SK-N-SH (cell line): Measurements from ENCODE around the gene CDH13. TPM values are rescaled to one million over a fixed set of nuclear protein-coding genes. Genes with fewer than 3 reads are reported as not detected.

Experiments used
- CTCF ChIA-PET: fragments of 300-600, 350-600 bp; formaldehyde crosslinking; extraction: SDS; loops from one replicate; lab custom pipeline; 2021; lab: Yijun Ruan, JAX
- POLR2A ChIA-PET: fragments of 350-600 bp; sonication (Branson Sonifier 250); formaldehyde crosslinking; extraction: SDS; loops from one replicate; lab custom pipeline; 2020; ENCODE audit warnings: antibody characterized with exemption, inconsistent platforms; lab: Yijun Ruan, JAX
- DNase-seq: peaks from one replicate; pipeline ENCODE4 v3.0.0; 2012
- H2AFZ ChIP-seq: fragments of 200-600 bp; sonication (generic); 2 replicates; pipeline ENCODE4 v1.8.1; 2016; ENCODE audit warnings: antibody characterized with exemption, mild to moderate bottlenecking, low read depth
- H3F3A ChIP-seq: fragments of 200-600 bp; sonication (generic); replicated peaks from 2 replicates; pipeline ENCODE3; 2016; ENCODE audit warnings: antibody characterized with exemption, mild to moderate bottlenecking; ENCODE audit not compliant: insufficient read depth
- H3K27ac ChIP-seq, 2 experiments: fragments of 200-500 bp in 1 of 2; fragments of 200-600 bp in 1 of 2; sonication (Bioruptor generic) in 1 of 2; sonication (generic), shearing (Covaris generic) in 1 of 2; 2 replicates each; pipeline versions ENCODE4 v1.5.1 to v1.6.1; 2014 to 2016; ENCODE audit warnings: low read depth in 2 of 2, inconsistent platforms in 1 of 2, low read length in 1 of 2, mild to moderate bottlenecking in 1 of 2, mixed read lengths in 1 of 2
- H3K27me3 ChIP-seq: fragments of 200-600 bp; sonication (generic), shearing (Covaris generic); 2 replicates; pipeline ENCODE4 v1.6.1; 2016; ENCODE audit warnings: mixed run types; ENCODE audit not compliant: insufficient read depth
- H3K36me3 ChIP-seq, 2 experiments: fragments of 200-500 bp in 1 of 2; fragments of 200-600 bp in 1 of 2; sonication (Bioruptor generic) in 1 of 2; sonication (generic) in 1 of 2; replicated peaks in 1 of 2; 2 replicates each; pipeline versions ENCODE3 to v1.5.1; 2014 to 2016; ENCODE audit warnings: low read length in 1 of 2, mild to moderate bottlenecking in 1 of 2; ENCODE audit not compliant: insufficient read depth in 2 of 2, control insufficient read depth in 1 of 2
- H3K4me1 ChIP-seq, 2 experiments: fragments of 200-500 bp in 1 of 2; fragments of 200-600 bp in 1 of 2; sonication (Bioruptor generic) in 1 of 2; sonication (generic), shearing (Covaris generic) in 1 of 2; 2 replicates each; pipeline versions ENCODE4 v1.5.1 to v1.6.1; 2014 to 2016; ENCODE audit warnings: low read depth in 1 of 2, low read length in 1 of 2, mixed run types in 1 of 2; ENCODE audit not compliant: insufficient read depth in 2 of 2, control insufficient read depth in 1 of 2
- H3K4me2 ChIP-seq: fragments of 200-600 bp; sonication (generic), shearing (Covaris generic); 2 replicates; pipeline ENCODE4 v1.6.1; 2017; ENCODE audit warnings: mixed run types
- H3K4me3 ChIP-seq, 2 experiments: fragments of 200-500 bp in 1 of 2; fragments of 200-600 bp in 1 of 2; sonication (Bioruptor generic) in 1 of 2; sonication (generic), shearing (Covaris generic) in 1 of 2; 2 replicates each; pipeline versions ENCODE4 v1.5.1 to v1.8.1; 2014 to 2016; ENCODE audit warnings: low read depth in 2 of 2, inconsistent platforms in 1 of 2, low read length in 1 of 2, mild to moderate bottlenecking in 1 of 2, mixed read lengths in 1 of 2, moderate library complexity in 1 of 2
- H3K79me2 ChIP-seq: fragments of 200-600 bp; sonication (generic); 2 replicates; pipeline ENCODE4 v1.8.1; 2017; ENCODE audit warnings: mild to moderate bottlenecking; ENCODE audit not compliant: insufficient read depth
- H3K9ac ChIP-seq: fragments of 200-600 bp; sonication (generic); 2 replicates; pipeline ENCODE4 v1.6.1; 2017; ENCODE audit warnings: mixed run types
- H3K9me2 ChIP-seq: fragments of 200-600 bp; sonication (generic); 2 replicates; pipeline ENCODE4 v1.6.1; 2017; ENCODE audit warnings: mixed run types
- H3K9me3 ChIP-seq: fragments of 200-600 bp; sonication (generic); 2 replicates; pipeline ENCODE4 v1.6.1; 2017; ENCODE audit warnings: mixed run types, mild to moderate bottlenecking, moderate library complexity
- H4K20me1 ChIP-seq: fragments of 200-600 bp; sonication (generic); 2 replicates; pipeline ENCODE4 v1.6.1; 2017; ENCODE audit warnings: mild to moderate bottlenecking, mixed run types; ENCODE audit not compliant: insufficient read depth
- CTCF ChIP-seq: fragments of 200-600 bp; sonication (generic); IDR thresholded peaks from 2 replicates; pipeline ENCODE4 v1.6.1; 2017; ENCODE audit warnings: antibody characterized with exemption, mild to moderate bottlenecking, moderate library complexity
- ELF1 ChIP-seq: IDR thresholded peaks from 2 replicates; pipeline ENCODE4 v1.4.0; 2012
- EP300 ChIP-seq, 2 experiments: IDR thresholded peaks; 2 replicates each; pipeline versions ENCODE4 v1.4.0 to v1.6.1; 2012; ENCODE audit warnings: borderline replicate concordance in 1 of 2, low read depth in 1 of 2, low read length in 1 of 2
- FOXM1 ChIP-seq: IDR thresholded peaks from 2 replicates; pipeline ENCODE4 v1.4.0; 2012; ENCODE audit warnings: low read depth, mild to moderate bottlenecking
- GATA2 ChIP-seq: sonication (generic); formaldehyde crosslinking; IDR thresholded peaks from 2 replicates; pipeline ENCODE4 v1.5.0; 2020; ENCODE audit warnings: mild to moderate bottlenecking, missing genetic modification reagents
- RAD21 ChIP-seq: IDR thresholded peaks from 2 replicates; pipeline ENCODE4 v1.6.1; 2012; ENCODE audit warnings: mild to moderate bottlenecking, low read length
- RFX5 ChIP-seq: IDR thresholded peaks from 2 replicates; pipeline ENCODE4 v1.6.1; 2012; ENCODE audit warnings: mild to moderate bottlenecking, improper control_type of control experiment, low read length
- TCF12 ChIP-seq: IDR thresholded peaks from 2 replicates; pipeline ENCODE4 v1.4.0; 2012
- USF1 ChIP-seq: IDR thresholded peaks from 2 replicates; pipeline ENCODE4 v1.4.0; 2012; ENCODE audit warnings: low read depth, borderline replicate concordance
- USF2 ChIP-seq: fragments of 150-350 bp; IDR thresholded peaks from 2 replicates; pipeline ENCODE4 v1.6.1; 2017; ENCODE audit warnings: antibody characterized with exemption, low read length, low read depth, borderline replicate concordance
- WGBS: methylation state at CpG from one replicate; pipeline ENCODE4 v1.1.6; 2017; ENCODE audit warnings: low lambda C conversion rate; 5-methylcytosine and 5-hydroxymethylcytosine counted together
- polyA plus RNA-seq, 3 experiments: library from polyadenylated mRNA; depleted of rRNA; stranded (reverse); fragments of >200 nt; gene quantifications; 2 replicates each; pipeline ENCODE4 v1.2.3, GENCODE V29; 2012

Gene CDH13
- polyA plus RNA-seq, 1 of the 3 experiments (the other 2 are of a cell fraction): 93.0 TPM

GRCh38 chr16:83743720-83744119, 1117.0 kb downstream of the CDH13 start:
- no peak overlapping the region for H3K9ac ChIP-seq
- H3K9me3 ChIP-seq: no peaks in the 10 kb centered on the region
- no peaks in the 10 kb centered on the region for H3K27me3 ChIP-seq
- TF ChIP-seq ELF1 (no peak), RFX5 (no peak), FOXM1 (no peak), RAD21 (no peak)
- no peak overlapping the region for H3K4me3 ChIP-seq
- H3K27ac ChIP-seq: no peak overlapping the region
- no peak for DNase-seq
- no peaks in the 10 kb centered on the region for H3K79me2 ChIP-seq
- H3K4me2 ChIP-seq: no peak overlapping the region
- H3K4me1 ChIP-seq: peaks cover 0 to 10% of the 10 kb centered on the region in 2 experiments; a peak in 1 of 4 replicates
- no peaks in the 10 kb centered on the region for H3K36me3 ChIP-seq
- CTCF ChIA-PET: no interaction called here
- POLR2A ChIA-PET: no interaction called here
- H3K9me2 ChIP-seq: no peaks in the 10 kb centered on the region
- H2AFZ ChIP-seq: no peak overlapping the region
- no peaks in the 10 kb centered on the region for H3F3A ChIP-seq
- 52% methylated on average over 6 of the region's 6 CpGs for WGBS
- no peaks in the 10 kb centered on the region for H4K20me1 ChIP-seq

DNA sequence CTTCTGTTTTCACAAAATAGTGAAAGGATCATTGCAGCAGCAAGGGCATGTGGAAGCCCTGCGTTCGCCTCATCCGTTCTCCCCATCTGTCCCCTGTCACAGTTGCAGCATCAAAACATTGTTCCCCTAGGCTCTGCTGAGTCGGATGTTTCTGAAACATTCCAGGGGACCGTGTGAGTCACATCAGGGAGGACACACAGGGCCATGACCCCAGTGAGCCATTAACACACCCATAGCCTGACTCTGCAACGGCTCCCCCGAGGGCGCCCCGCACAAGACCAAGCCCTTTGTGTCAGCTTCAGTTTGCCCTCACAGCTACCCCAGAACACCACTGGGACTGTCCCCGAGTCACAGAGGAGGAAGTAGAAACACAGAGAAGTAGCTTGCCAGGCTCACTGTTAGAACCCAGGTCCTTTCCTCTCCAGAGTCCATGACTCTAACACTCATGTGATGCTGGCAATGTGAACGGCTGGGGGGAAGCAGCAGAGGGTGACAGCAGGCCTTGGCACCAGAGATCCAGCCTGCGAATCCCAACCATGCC, 1117.7 kb downstream of the CDH13 start:
- H3K4me3 ChIP-seq: no peak overlapping the region
- WGBS: 49% methylated on average over 7 of the region's 12 CpGs
- no peak overlapping the region for H2AFZ ChIP-seq
- no peaks in the 10 kb centered on the region for H3K9me3 ChIP-seq
- H3K27ac ChIP-seq: no peak overlapping the region
- peaks cover 0 to 10% of the 10 kb centered on the region in 2 experiments; a peak in 1 of 4 replicates for H3K4me1 ChIP-seq
- no peaks in the 10 kb centered on the region for H3K36me3 ChIP-seq
- H3F3A ChIP-seq: no peaks in the 10 kb centered on the region
- H3K79me2 ChIP-seq: no peaks in the 10 kb centered on the region
- DNase-seq: no peak
- no peak overlapping the region for H3K9ac ChIP-seq
- H4K20me1 ChIP-seq: no peaks in the 10 kb centered on the region
- no peaks in the 10 kb centered on the region for H3K27me3 ChIP-seq
- no peak overlapping the region for H3K4me2 ChIP-seq
- H3K9me2 ChIP-seq: no peaks in the 10 kb centered on the region
- TF ChIP-seq USF2 (no peak), EP300 (IDR thresholded peaks at IDR 0.05; ENCODE audit: borderline replicate concordance in 1 of 2, low read depth in 1 of 2, low read length in 1 of 2) (no peak), TCF12 (no peak), USF1 (no peak), GATA2 (CRISPR knock-in tag) (no peak), CTCF (no peak)
- TF ChIP-seq, all 33 proteins: peak for 0
- ChIA-PET POLR2A (no interaction called here), CTCF (no interaction called here)
